ENCODE data around the gene MYNN. TPM values are rescaled to one million over a fixed set of nuclear protein-coding genes. Genes with fewer than 3 reads are reported as not detected.

Gene MYNN
- total and polyA plus RNA-seq, 2 donors from 2014 or later: 9.6 to 14.7 TPM

- no peak overlapping the region for H3K9ac ChIP-seq (ENCODE audit: low read length in 3 of 3)
- DNase-seq: no peak
- no peaks in the 10 kb centered on the region for H3K27me3 ChIP-seq (ENCODE audit: control insufficient read depth, insufficient read depth, low read length)
- H3K36me3 ChIP-seq (ENCODE audit: control insufficient read depth in 2 of 3, insufficient read depth in 3 of 3, low read length in 3 of 3): peaks cover 2 to 37% (median 13%) of the 10 kb centered on the region in 3 donors
- FAIRE-seq: peak; percentile 6
- no peak for TF ChIP-seq CTCF (IDR thresholded peaks at IDR 0.05; ENCODE audit: borderline replicate concordance, extremely low read depth, insufficient read depth)
- no peaks in the 10 kb centered on the region for H3K9me3 ChIP-seq (ENCODE audit: control insufficient read depth in 2 of 3, insufficient read depth in 1 of 3, low read length in 3 of 3)
- intact Hi-C loops (cut with DNase I): no loop called here
- H3K4me1 ChIP-seq (ENCODE audit: control insufficient read depth in 2 of 3, insufficient read depth in 2 of 3, low read depth in 1 of 3, low read length in 3 of 3): no peaks in the 10 kb centered on the region
- H3K27ac ChIP-seq (ENCODE audit: low read depth in 2 of 2, low read length in 2 of 2): no peak overlapping the region
- no peak overlapping the region for H3K4me3 ChIP-seq (ENCODE audit: low read length in 3 of 3)
These were observed 13.9 kb downstream of the MYNN start for GRCh38 chr3:169787120-169787519.

- no peak for TF ChIP-seq CTCF (IDR thresholded peaks at IDR 0.05; ENCODE audit: borderline replicate concordance, extremely low read depth, insufficient read depth)
- intact Hi-C loops (cut with DNase I): no loop called here
- H3K27me3 ChIP-seq (ENCODE audit: control insufficient read depth, insufficient read depth, low read length): no peaks in the 10 kb centered on the region
- H3K27ac ChIP-seq (ENCODE audit: low read depth in 2 of 2, low read length in 2 of 2): no peak overlapping the region
- H3K4me3 ChIP-seq (ENCODE audit: low read length in 3 of 3): no peak overlapping the region
- no peaks in the 10 kb centered on the region for H3K9me3 ChIP-seq (ENCODE audit: control insufficient read depth in 2 of 3, insufficient read depth in 1 of 3, low read length in 3 of 3)
- no peak overlapping the region for H3K9ac ChIP-seq (ENCODE audit: low read length in 3 of 3)
- no peak for DNase-seq
- FAIRE-seq: no peak
- no peaks in the 10 kb centered on the region for H3K4me1 ChIP-seq (ENCODE audit: control insufficient read depth in 2 of 3, insufficient read depth in 2 of 3, low read depth in 1 of 3, low read length in 3 of 3)
- peaks cover 2 to 30% (median 13%) of the 10 kb centered on the region in 3 donors for H3K36me3 ChIP-seq (ENCODE audit: control insufficient read depth in 2 of 3, insufficient read depth in 3 of 3, low read length in 3 of 3)
These were observed 14.6 kb downstream of the MYNN start for GRCh38 chr3:169787791-169788190.

- intact Hi-C loops (cut with DNase I): no loop called here
- no peak overlapping the region for H3K4me3 ChIP-seq (ENCODE audit: low read length in 3 of 3)
- no peaks in the 10 kb centered on the region for H3K4me1 ChIP-seq (ENCODE audit: control insufficient read depth in 2 of 3, insufficient read depth in 2 of 3, low read depth in 1 of 3, low read length in 3 of 3)
- no peak for FAIRE-seq
- H3K27ac ChIP-seq (ENCODE audit: low read depth in 2 of 2, low read length in 2 of 2): no peak overlapping the region
- TF ChIP-seq CTCF (IDR thresholded peaks at IDR 0.05; ENCODE audit: borderline replicate concordance, extremely low read depth, insufficient read depth): no peak
- DNase-seq: no peak
- no peaks in the 10 kb centered on the region for H3K9me3 ChIP-seq (ENCODE audit: control insufficient read depth in 2 of 3, insufficient read depth in 1 of 3, low read length in 3 of 3)
- peaks cover 2 to 26% (median 11%) of the 10 kb centered on the region in 3 donors for H3K36me3 ChIP-seq (ENCODE audit: control insufficient read depth in 2 of 3, insufficient read depth in 3 of 3, low read length in 3 of 3)
- H3K9ac ChIP-seq (ENCODE audit: low read length in 3 of 3): no peak overlapping the region
- H3K27me3 ChIP-seq (ENCODE audit: control insufficient read depth, insufficient read depth, low read length): no peaks in the 10 kb centered on the region
These were observed 17.0 kb downstream of the MYNN start for GRCh38 chr3:169790219-169790618.
